GM12872 (cell line): ENCODE data around the gene CDC20.
A peak's percentile ranks its signal among the peaks of the same experiment; 100 is the strongest.

Source experiments
- TF ChIP-seq, protein P1 (sequence below): IDR thresholded peaks from 3 replicates; pipeline ENCODE4 v1.5.1; 2011; ENCODE audit warnings: low read depth, mild to moderate bottlenecking, low read length, moderate library complexity; ENCODE audit not compliant: insufficient read depth

CDC20 gene

DNA sequence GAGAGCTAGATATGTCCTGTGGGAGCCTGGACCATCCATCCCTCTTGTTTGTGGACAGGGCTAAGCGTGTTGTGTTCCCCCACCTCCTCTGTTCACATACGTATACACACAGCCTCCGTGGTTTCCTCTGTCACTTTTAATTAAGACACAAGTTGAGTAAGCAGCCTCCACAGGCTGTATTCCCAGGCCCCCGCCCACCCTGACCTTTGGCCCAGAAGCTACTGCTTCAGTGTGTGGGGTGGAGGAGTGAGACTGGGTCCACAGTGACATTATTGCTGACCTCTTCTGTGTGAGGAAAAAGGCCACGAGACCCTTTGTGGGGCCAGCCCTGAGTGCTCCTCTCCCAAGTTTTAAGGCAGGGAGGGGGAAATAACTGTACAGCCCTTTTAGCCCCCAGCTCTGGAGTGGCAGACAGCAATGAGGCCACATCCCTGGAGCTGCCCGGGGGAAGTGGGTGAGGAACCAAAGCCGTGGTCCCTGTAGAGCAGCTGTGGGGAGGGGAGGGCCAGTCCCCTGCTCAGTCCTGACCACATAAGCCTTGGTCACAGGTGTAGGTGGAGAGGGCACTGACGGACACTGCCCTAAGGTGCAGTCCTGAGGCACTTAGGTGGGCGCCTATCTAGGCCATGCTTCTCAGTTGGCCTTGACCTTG is 4.6 kb downstream of the CDC20 start:
- TF ChIP-seq, protein P1, sequence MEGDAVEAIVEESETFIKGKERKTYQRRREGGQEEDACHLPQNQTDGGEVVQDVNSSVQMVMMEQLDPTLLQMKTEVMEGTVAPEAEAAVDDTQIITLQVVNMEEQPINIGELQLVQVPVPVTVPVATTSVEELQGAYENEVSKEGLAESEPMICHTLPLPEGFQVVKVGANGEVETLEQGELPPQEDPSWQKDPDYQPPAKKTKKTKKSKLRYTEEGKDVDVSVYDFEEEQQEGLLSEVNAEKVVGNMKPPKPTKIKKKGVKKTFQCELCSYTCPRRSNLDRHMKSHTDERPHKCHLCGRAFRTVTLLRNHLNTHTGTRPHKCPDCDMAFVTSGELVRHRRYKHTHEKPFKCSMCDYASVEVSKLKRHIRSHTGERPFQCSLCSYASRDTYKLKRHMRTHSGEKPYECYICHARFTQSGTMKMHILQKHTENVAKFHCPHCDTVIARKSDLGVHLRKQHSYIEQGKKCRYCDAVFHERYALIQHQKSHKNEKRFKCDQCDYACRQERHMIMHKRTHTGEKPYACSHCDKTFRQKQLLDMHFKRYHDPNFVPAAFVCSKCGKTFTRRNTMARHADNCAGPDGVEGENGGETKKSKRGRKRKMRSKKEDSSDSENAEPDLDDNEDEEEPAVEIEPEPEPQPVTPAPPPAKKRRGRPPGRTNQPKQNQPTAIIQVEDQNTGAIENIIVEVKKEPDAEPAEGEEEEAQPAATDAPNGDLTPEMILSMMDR, result no peak

DNA sequence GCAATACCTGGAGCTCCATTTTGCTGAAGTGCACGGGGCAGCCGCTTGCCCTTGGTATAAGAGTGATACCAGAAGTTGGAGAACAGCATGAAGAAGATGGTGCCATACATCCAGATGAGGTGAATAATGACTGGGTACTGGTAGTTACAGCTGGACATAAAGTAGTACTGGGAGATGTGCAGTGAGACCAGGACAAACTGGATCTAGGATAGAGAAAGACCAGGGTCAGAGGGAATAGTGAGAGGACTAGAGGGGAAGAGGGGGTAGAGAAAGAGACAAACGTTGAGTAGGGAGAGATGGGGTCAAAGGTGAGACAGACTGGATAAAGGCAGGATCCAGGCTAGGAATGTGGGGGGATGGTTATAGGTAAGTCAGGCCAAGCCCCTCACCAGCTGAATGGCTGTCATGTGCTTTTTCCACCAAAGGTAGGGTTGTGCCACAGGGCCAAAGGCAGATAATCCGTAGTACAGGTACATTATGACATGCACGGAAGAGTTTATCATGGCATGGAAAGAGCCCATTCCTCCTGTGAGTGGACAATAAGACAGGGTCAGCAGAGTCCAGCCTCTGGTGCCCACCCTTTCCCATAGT is 5.2 kb downstream of the CDC20 start:
- TF ChIP-seq, protein P1, result no peak

DNA sequence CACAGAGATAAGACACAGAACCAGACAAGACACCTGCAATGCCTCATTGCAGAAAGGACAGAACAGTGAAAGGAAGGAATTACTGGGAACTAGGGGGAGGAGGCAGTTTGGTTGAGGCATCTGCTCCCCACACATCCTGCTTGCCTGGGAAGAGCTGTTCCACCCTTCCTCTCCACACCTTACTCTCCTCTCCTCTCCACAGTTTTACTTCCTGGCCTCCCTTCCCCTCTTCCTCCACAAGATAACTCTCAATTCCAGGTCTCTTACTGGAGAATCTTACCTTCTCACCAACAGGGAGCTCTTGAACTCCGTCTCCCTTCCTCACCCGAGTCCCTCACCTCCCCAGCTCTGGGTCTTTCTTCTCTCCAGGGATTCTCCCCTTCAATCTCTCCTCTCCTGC is 6.9 kb downstream of the CDC20 start:
- TF ChIP-seq, protein P1, result no peak

DNA sequence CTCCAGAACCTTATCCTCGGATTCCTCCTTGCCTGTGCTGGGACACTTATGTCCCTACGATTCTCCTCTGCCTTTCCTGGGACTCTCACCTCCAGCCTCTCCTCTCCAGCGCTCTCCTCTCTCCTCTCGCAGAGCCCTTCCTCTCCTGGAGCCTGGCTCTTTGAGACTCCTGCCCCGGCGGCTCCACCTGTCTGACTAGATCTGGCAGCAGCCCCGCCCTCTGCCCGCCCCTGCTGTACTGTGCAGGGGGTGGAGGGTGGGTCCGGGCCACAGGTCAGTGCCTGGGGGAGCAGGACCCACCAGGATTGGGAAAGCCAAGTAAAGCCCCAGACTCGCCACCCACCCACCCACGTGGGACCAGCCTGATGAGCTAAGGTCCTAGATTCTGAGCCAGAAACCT is 7.4 kb downstream of the CDC20 start:
- TF ChIP-seq, protein P1, result no peak

DNA sequence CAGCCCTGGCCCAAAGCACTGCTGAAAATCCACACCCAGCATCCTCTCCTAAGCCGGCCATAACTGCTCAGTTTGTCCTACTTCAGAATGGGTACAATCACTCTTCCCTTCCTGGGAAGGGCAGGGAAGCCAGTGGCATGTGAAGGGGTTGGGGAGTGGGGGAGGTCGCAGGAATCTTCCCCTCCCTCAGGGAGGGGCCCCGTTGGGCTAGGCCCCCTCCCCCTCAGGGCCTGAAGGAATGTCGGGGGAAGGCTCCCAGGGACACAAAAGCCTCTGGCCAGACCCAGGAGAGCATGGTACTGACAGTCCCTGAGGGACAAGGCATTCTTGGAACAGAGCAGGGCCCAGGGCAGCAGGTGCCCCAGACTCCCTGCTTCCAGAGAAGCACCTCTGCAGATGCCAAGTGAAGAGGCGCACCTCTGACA is 7.8 kb downstream of the CDC20 start:
- TF ChIP-seq, protein P1, result no peak

DNA sequence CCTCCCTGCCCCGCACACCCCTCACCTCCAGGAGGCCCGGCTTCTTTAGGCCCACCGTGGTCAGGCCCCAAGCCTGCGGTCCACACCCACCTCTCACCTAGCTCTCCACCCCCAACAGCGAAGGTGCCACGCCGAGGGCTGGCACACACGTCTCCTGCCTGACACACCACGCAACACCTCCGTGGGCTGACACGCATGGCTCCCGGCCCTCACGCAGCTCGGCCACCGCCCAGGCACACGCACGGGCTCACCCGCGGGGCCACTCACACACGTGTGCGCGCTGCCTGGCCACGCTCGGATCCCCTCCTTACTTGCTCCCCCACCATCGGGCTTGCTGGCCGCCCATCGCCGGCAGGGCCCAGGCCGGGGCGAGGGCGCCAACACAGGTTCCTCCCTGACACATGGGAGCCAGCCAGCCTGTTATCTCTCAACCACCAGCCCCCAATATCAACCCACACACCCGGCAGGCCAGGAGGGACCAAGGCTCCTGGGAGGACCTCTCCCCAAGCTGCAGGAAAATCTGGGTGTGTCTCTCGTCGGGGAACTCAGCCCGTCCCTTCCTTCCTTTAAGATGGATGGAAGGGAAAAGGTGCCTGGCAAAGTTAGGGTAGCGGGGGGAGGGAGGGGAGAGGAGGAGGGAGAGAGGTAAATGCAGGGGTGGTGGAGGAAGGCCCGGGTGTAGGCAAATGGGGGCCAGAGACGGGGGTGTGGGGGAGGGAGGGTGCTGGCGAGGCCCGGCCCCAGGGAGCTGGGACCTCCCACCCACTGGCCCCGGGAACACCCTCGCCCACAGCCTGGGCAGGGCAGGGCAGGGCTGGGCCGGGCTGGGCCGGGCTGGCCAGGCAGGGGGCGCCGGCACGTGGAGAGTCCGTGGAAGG is 8.5 kb downstream of the CDC20 start:
- TF ChIP-seq, protein P1, result no peak

DNA sequence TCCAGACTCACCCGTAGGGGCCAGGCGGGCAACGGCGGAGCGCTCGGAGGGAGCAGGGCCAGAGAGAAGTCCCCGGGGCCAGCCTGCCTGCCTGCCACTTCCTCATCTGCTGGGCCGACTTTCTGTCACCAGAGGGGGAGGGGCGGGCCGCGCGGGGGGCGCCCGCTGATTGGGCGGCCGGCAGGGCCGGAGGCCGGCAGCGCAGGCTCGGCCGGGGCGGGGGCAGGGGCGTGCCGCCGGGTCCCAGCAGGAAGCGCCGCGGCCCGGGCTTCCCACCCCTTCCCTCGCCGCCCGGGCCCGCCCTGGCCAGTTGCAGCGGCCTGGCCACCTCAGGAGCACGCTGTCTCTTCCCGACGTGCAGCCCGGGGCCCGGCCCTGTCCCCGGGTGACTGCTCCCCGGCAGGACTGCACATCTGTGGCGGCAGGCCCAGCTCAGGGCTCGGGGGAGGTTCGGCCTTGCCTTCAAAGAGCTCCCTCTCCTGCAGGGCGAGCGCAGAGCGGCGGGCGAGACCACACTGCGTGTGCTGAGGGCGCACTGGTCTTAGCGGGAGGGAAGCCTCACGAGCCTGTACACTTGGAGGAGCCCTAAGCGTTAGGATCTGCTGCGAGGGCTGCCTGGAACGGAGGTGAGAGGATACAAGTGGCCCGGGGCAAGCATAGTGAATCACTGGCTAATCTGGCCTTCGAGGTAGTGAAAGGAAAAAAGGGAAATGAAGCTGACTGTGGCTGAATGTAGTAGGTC is 9.3 kb downstream of the CDC20 start, which contains the start of gene ELOVL1:
TSS of gene ELOVL1 (minus strand) at position 108 of the 742 bp plus-strand sequence. CDS start 2,402 bp downstream, outside the sequence.
- TF ChIP-seq, protein P1, result peak; percentile 28; the same call in 1 of the 3 replicates
